Glutamatergic neuron (in vitro differentiated cells): ENCODE data around the gene TSPAN14. TPM values are rescaled to one million over a fixed set of nuclear protein-coding genes. Genes with fewer than 3 reads are reported as not detected.
A peak's percentile ranks its signal among the peaks of the same experiment; 100 is the strongest.

Source experiments
- DNase-seq: peaks from one replicate; pipeline ENCODE4 v3.0.0; 2022
- H3K27ac Mint-ChIP-seq: one replicate; pipeline ENCODE4 v1.8.0; 2020; ENCODE audit warnings: mild to moderate bottlenecking, mixed read lengths, inconsistent platforms; ENCODE audit not compliant: unreplicated experiment
- H3K27me3 Mint-ChIP-seq: one replicate; pipeline ENCODE4 v1.8.0; 2020; ENCODE audit warnings: mild to moderate bottlenecking, moderate library complexity, mixed read lengths, inconsistent platforms; ENCODE audit not compliant: unreplicated experiment
- H3K36me3 Mint-ChIP-seq: one replicate; pipeline ENCODE4 v1.8.0; 2020; ENCODE audit warnings: mild to moderate bottlenecking, mixed read lengths, inconsistent platforms; ENCODE audit not compliant: unreplicated experiment
- H3K4me1 Mint-ChIP-seq: one replicate; pipeline ENCODE4 v1.8.0; 2020; ENCODE audit warnings: mild to moderate bottlenecking, low read depth, mixed read lengths, inconsistent platforms; ENCODE audit not compliant: unreplicated experiment
- H3K4me3 Mint-ChIP-seq: one replicate; pipeline ENCODE4 v1.8.0; 2020; ENCODE audit warnings: mild to moderate bottlenecking, mixed read lengths, inconsistent platforms; ENCODE audit not compliant: unreplicated experiment
- H3K9me3 Mint-ChIP-seq: one replicate; pipeline ENCODE4 v1.8.0; 2020; ENCODE audit warnings: mild to moderate bottlenecking, moderate library complexity, mixed read lengths, inconsistent platforms; ENCODE audit not compliant: unreplicated experiment
- CTCF ChIP-seq: fragments of 200-600 bp; sonication (generic); IDR thresholded peaks from one replicate; pipeline ENCODE4 v1.5.0; 2021; ENCODE audit not compliant: partially characterized antibody, unreplicated experiment
- total RNA-seq: library from RNA; stranded (reverse); fragmentation: NEBNext Ultra II Directional; extraction: Animal tissue kit (Norgen Biotek cat#: 25700); gene quantifications from one replicate; pipeline ENCODE4 v1.2.1, GENCODE V29; 2021; ENCODE audit not compliant: unreplicated experiment

The TSPAN14 gene
- total RNA-seq, 1 donor from 2014 or later, result 141 TPM

DNA sequence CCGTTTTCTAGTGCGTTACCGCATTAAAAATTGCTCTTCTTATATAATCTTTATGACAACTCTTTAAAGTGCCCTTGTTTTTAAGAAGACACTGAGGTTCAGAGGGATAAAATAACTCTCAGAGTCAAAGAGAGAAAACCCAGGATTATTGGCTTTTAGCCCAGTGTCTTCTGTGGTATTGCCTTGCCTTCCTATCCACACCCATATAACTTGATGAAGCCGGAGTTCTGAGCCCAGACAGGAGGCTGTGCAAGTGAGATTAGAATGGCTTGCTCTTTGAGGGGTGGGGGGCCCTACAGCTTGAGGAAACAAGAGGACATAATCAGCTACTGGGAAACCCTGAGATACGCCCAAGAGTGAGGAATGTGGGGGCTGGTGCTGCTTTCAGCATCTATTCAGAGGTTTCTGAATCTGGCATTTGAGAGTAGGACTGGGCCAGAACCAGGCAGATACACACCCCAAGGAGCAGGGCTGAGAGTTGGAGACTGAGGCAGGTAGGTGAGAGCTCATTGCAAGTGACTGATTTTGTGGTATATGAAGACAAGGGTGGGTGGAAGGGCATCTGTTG, 43.4 kb upstream of the TSPAN14 start:
- Mint-ChIP-seq H3K36me3 (peaks cover 3% of the 10 kb centered on the region), H3K9me3 (peaks cover 9% of the 10 kb centered on the region), H3K27me3 (peaks cover 7% of the 10 kb centered on the region), H3K27ac (no peak overlapping the region), H3K4me3 (peak overlapping the region; percentile 57), H3K4me1 (peaks cover 56% of the 10 kb centered on the region)
- DNase-seq, result no peak
- no peak for TF ChIP-seq CTCF

GRCh38 chr10:80411267-80411668, 42.8 kb upstream of the TSPAN14 start:
- Mint-ChIP-seq H3K36me3 (peaks cover 4% of the 10 kb centered on the region), H3K27me3 (peaks cover 7% of the 10 kb centered on the region), H3K4me3 (peak overlapping the region; percentile 57), H3K4me1 (peaks cover 56% of the 10 kb centered on the region), H3K9me3 (peaks cover 9% of the 10 kb centered on the region), H3K27ac (no peak overlapping the region)
- no peak for DNase-seq
- no peak for TF ChIP-seq CTCF

GRCh38 chr10:80411681-80412220, 42.4 kb upstream of the TSPAN14 start:
- Mint-ChIP-seq H3K36me3 (peaks cover 4% of the 10 kb centered on the region), H3K4me3 (no peak overlapping the region), H3K27me3 (peaks cover 7% of the 10 kb centered on the region), H3K27ac (no peak overlapping the region), H3K4me1 (peaks cover 59% of the 10 kb centered on the region), H3K9me3 (peaks cover 9% of the 10 kb centered on the region)
- no peak for TF ChIP-seq CTCF
- no peak for DNase-seq

- Mint-ChIP-seq H3K27ac (no peak overlapping the region), H3K4me3 (peak overlapping the region; percentile 7), H3K4me1 (peaks cover 64% of the 10 kb centered on the region), H3K9me3 (peaks cover 9% of the 10 kb centered on the region), H3K36me3 (peaks cover 4% of the 10 kb centered on the region), H3K27me3 (peaks cover 7% of the 10 kb centered on the region)
- no peak for DNase-seq
- TF ChIP-seq CTCF, result no peak
Observed at GRCh38 chr10:80412486-80412885, 41.6 kb upstream of the TSPAN14 start.

DNA sequence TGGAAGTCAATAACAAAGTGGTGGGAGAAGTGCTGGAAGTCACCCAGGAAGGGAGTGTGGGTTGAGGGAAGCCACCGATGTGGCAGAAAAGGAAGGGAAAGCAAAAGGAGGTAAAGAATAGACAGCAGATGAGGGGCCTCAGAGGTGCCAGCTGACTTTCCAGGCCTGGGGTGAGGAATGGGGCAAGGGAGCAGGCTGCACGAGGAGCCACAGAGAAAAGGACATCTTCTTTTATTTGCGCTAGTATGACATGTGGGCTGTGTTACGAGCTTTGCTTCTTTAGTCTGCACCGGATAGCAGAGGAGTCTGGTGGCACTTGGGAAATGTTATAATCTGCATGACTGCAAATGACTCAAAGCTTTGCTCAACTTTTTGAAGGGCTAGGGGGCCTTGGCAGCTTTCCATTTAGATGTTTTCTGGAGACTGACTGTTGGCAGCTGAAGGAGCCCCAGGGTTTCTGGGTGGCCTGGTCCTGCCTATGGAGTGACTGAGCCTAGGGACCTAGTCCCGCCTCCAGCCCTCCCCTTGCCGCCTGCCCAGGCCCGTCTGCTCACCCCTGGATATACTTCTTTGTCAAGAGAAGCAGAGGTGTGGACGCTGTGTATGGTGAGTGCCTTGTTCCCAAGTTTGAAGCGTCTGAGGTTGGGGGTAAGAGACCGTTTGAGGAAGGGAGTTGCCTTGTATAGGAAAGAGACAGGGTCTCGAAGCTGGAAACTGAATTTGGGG, 40.7 kb upstream of the TSPAN14 start:
- peaks cover 7% of the 10 kb centered on the region for H3K27me3 Mint-ChIP-seq
- H3K36me3 Mint-ChIP-seq, result peaks cover 4% of the 10 kb centered on the region
- peaks cover 69% of the 10 kb centered on the region for H3K4me1 Mint-ChIP-seq
- no peak for TF ChIP-seq CTCF
- peaks cover 7% of the 10 kb centered on the region for H3K9me3 Mint-ChIP-seq
- peak overlapping the region; percentile 62 for H3K4me3 Mint-ChIP-seq
- peak overlapping the region; percentile 48 for H3K27ac Mint-ChIP-seq
- DNase-seq, result no peak
